Osteoblast (primary cell): Measurements from ENCODE around the gene CADM3. TPM values are rescaled to one million over a fixed set of nuclear protein-coding genes. Genes with fewer than 3 reads are reported as not detected.

ENCODE experiments used
- DNase-seq: peaks from one replicate; pipeline ENCODE4 v3.0.0; 2011; ENCODE audit warnings: low spot score, mixed read lengths; ENCODE audit not compliant: insufficient read length; ENCODE audit errors: missing footprints
- H2AFZ ChIP-seq: 2 replicates; pipeline ENCODE4 v1.6.0; 2011; ENCODE audit warnings: mild to moderate bottlenecking, low read length
- H3K27ac ChIP-seq: 2 replicates; pipeline ENCODE4 v1.5.1; 2011; ENCODE audit warnings: mild to moderate bottlenecking, low read depth, low read length, moderate library complexity
- H3K27me3 ChIP-seq: 2 replicates; pipeline ENCODE4 v1.6.0; 2012; ENCODE audit warnings: mild to moderate bottlenecking, control low read depth, inconsistent platforms, low read length, moderate library complexity; ENCODE audit not compliant: insufficient read depth
- H3K36me3 ChIP-seq: 2 replicates; pipeline ENCODE4 v1.5.1; 2011; ENCODE audit warnings: mild to moderate bottlenecking, low read length, control low read depth, moderate library complexity; ENCODE audit not compliant: insufficient read depth
- H3K4me1 ChIP-seq: 2 replicates; pipeline ENCODE4 v1.5.1; 2011; ENCODE audit warnings: mild to moderate bottlenecking, low read length, control low read depth, moderate library complexity; ENCODE audit not compliant: insufficient read depth
- H3K4me2 ChIP-seq: 2 replicates; pipeline ENCODE4 v1.6.0; 2011; ENCODE audit warnings: mild to moderate bottlenecking, low read length; ENCODE audit not compliant: insufficient read depth
- H3K4me3 ChIP-seq: fragments of 200-600 bp; sonication (generic); 3 replicates; pipeline ENCODE4 v1.5.1; 2012; ENCODE audit warnings: mild to moderate bottlenecking, low read length, inconsistent platforms; ENCODE audit not compliant: insufficient read depth
- H3K79me2 ChIP-seq: 2 replicates; pipeline ENCODE4 v1.6.0; 2012; ENCODE audit warnings: mild to moderate bottlenecking, low read length, control low read depth, inconsistent platforms; ENCODE audit not compliant: insufficient read depth
- H3K9me3 ChIP-seq: 2 replicates; pipeline ENCODE4 v1.5.1; 2011; ENCODE audit warnings: low read depth, low read length, control low read depth
- H4K20me1 ChIP-seq: 2 replicates; pipeline ENCODE4 v1.6.0; 2012; ENCODE audit warnings: mild to moderate bottlenecking, low read length, control low read depth; ENCODE audit not compliant: insufficient read depth
- CTCF ChIP-seq: IDR thresholded peaks from 2 replicates; pipeline ENCODE4 v1.5.1; 2011; ENCODE audit warnings: mild to moderate bottlenecking, low read depth, low read length, moderate library complexity; ENCODE audit errors: extremely low read depth
- total RNA-seq: library from RNA; depleted of rRNA; stranded (reverse); fragments of >200 nt; gene quantifications from 2 replicates; pipeline ENCODE4 v1.2.3, GENCODE V29; 2012

CADM3 gene
- total RNA-seq, 1 donor = under 0.01 TPM

GRCh38 chr1:159203610-159204009 is 32.2 kb downstream of the CADM3 start:
- no peak overlapping the region for H3K4me2 ChIP-seq
- H3K9me3 ChIP-seq = no peaks in the 10 kb centered on the region
- H3K27ac ChIP-seq = no peak overlapping the region
- peaks cover 19% of the 10 kb centered on the region for H3K27me3 ChIP-seq
- no peaks in the 10 kb centered on the region for H3K36me3 ChIP-seq
- H3K4me1 ChIP-seq = no peaks in the 10 kb centered on the region
- H2AFZ ChIP-seq = no peak overlapping the region
- no peaks in the 10 kb centered on the region for H4K20me1 ChIP-seq
- no peaks in the 10 kb centered on the region for H3K79me2 ChIP-seq
- TF ChIP-seq CTCF = no peak
- no peak for DNase-seq
- H3K4me3 ChIP-seq = no peak overlapping the region

- no peak for TF ChIP-seq CTCF
- no peaks in the 10 kb centered on the region for H3K9me3 ChIP-seq
- no peaks in the 10 kb centered on the region for H3K79me2 ChIP-seq
- H3K27ac ChIP-seq = no peak within 1 kb of the TSS
- no peaks in the 10 kb centered on the region for H4K20me1 ChIP-seq
- no peak for DNase-seq
- no peak within 1 kb of the TSS for H3K4me2 ChIP-seq
- H3K4me3 ChIP-seq = no peak within 1 kb of the TSS
- H3K27me3 ChIP-seq = peaks cover 22% of the 10 kb centered on the region
- no peaks in the 10 kb centered on the region for H3K36me3 ChIP-seq
- no peaks in the 10 kb centered on the region for H3K4me1 ChIP-seq
- H2AFZ ChIP-seq = no peak within 1 kb of the TSS
Measured at GRCh38 chr1:159204161-159205141, 33.0 kb downstream of the CADM3 start, which contains the start of gene ACKR1. Gene ACKR1, plus strand, starts transcription at chr1:159204875. Its CDS starts 85 bp downstream, at chr1:159204960.

- no peak overlapping the region for H3K27ac ChIP-seq
- no peak for DNase-seq
- no peak for TF ChIP-seq CTCF
- no peak overlapping the region for H3K4me3 ChIP-seq
- H3K4me1 ChIP-seq = no peaks in the 10 kb centered on the region
- H3K36me3 ChIP-seq = no peaks in the 10 kb centered on the region
- H3K27me3 ChIP-seq = peaks cover 22% of the 10 kb centered on the region
- H2AFZ ChIP-seq = no peak overlapping the region
- no peaks in the 10 kb centered on the region for H3K9me3 ChIP-seq
- no peaks in the 10 kb centered on the region for H4K20me1 ChIP-seq
- no peaks in the 10 kb centered on the region for H3K79me2 ChIP-seq
- no peak overlapping the region for H3K4me2 ChIP-seq
Measured at GRCh38 chr1:159205225-159205624, 33.8 kb downstream of the CADM3 start.

- TF ChIP-seq CTCF = no peak
Measured at GRCh38 chr1:159206110-159206509, 34.7 kb downstream of the CADM3 start.

More at GRCh38 chr1:159206110-159206509, 34.7 kb downstream of the CADM3 start:
- Histone ChIP-seq H3K9me3 (no peaks in the 10 kb centered on the region), H4K20me1 (no peaks in the 10 kb centered on the region), H3K79me2 (no peaks in the 10 kb centered on the region), H3K27me3 (peaks cover 22% of the 10 kb centered on the region), H3K27ac (no peak overlapping the region), H3K36me3 (no peaks in the 10 kb centered on the region), H2AFZ (no peak overlapping the region), H3K4me1 (no peaks in the 10 kb centered on the region), H3K4me3 (no peak overlapping the region), H3K4me2 (no peak overlapping the region)
- no peak for DNase-seq
